Liver (tissue), 9 donors: ENCODE data around the gene ZFP36. TPM values are rescaled to one million over a fixed set of nuclear protein-coding genes. Genes with fewer than 3 reads are reported as not detected.

ENCODE experiments used
- DNase-seq: peaks from one replicate; pipeline ENCODE4 v3.0.0-alpha.2; 2017; ENCODE audit warnings: low spot score
- H3K27ac ChIP-seq, 2 donors: one replicate each; pipeline ENCODE4 v1.7.0; 2013; ENCODE audit warnings: inconsistent platforms in 2 of 2, low read length in 2 of 2, control low read depth in 1 of 2, low read depth in 1 of 2, mild to moderate bottlenecking in 1 of 2
- H3K27me3 ChIP-seq, 4 donors: one replicate each; pipeline versions ENCODE4 v1.6.1 to v1.7.0; 2013; ENCODE audit warnings: low read length in 3 of 4, inconsistent platforms in 1 of 4, mild to moderate bottlenecking in 1 of 4, moderate library complexity in 1 of 4; ENCODE audit not compliant: control insufficient read depth in 4 of 4, insufficient read depth in 4 of 4
- H3K36me3 ChIP-seq, 4 donors: one replicate each; pipeline versions ENCODE4 v1.6.1 to v1.7.0; 2013; ENCODE audit warnings: low read length in 3 of 4, mild to moderate bottlenecking in 3 of 4, low read depth in 1 of 4, moderate library complexity in 1 of 4; ENCODE audit not compliant: control insufficient read depth in 4 of 4, insufficient read depth in 3 of 4
- H3K4me1 ChIP-seq, 4 donors: one replicate each; pipeline versions ENCODE4 v1.6.1 to v1.7.0; 2013; ENCODE audit warnings: low read length in 3 of 4, mild to moderate bottlenecking in 3 of 4, moderate library complexity in 1 of 4; ENCODE audit not compliant: control insufficient read depth in 4 of 4, insufficient read depth in 4 of 4
- H3K4me3 ChIP-seq, 3 donors: one replicate each; pipeline versions ENCODE4 v1.6.1 to v1.7.0; 2013; ENCODE audit warnings: low read length in 3 of 3, control low read depth in 1 of 3, low read depth in 1 of 3, mild to moderate bottlenecking in 1 of 3
- H3K9ac ChIP-seq, 2 donors: one replicate each; pipeline ENCODE4 v1.7.0; 2013; ENCODE audit warnings: low read length in 2 of 2, mild to moderate bottlenecking in 2 of 2, moderate library complexity in 2 of 2, control low read depth in 1 of 2, low read depth in 1 of 2
- H3K9me3 ChIP-seq, 4 donors: one replicate each; pipeline versions ENCODE4 v1.6.1 to v1.7.0; 2013; ENCODE audit warnings: low read length in 3 of 4; ENCODE audit not compliant: control insufficient read depth in 4 of 4
- EGR1 ChIP-seq, 2 donors: IDR thresholded peaks; 2 replicates each; pipeline ENCODE4 v1.6.1; 2016 to 2018; ENCODE audit warnings: antibody characterized with exemption in 2 of 2, low read depth in 2 of 2
- FOXA1 ChIP-seq: IDR thresholded peaks from 2 replicates; pipeline ENCODE4 v1.6.1; 2016; ENCODE audit warnings: antibody characterized with exemption
- FOXA2 ChIP-seq: IDR thresholded peaks from 2 replicates; pipeline ENCODE4 v1.6.1; 2016; ENCODE audit warnings: antibody characterized with exemption
- GABPA ChIP-seq, 2 donors: IDR thresholded peaks in 1 of 2; conservative IDR thresholded peaks in 1 of 2; 2 replicates each; pipeline ENCODE4 v1.6.1; 2016; ENCODE audit warnings: antibody characterized with exemption in 2 of 2, mild to moderate bottlenecking in 1 of 2, moderate library complexity in 1 of 2
- HNF4A ChIP-seq, 2 donors: conservative IDR thresholded peaks; 2 replicates each; pipeline ENCODE4 v1.6.1; 2016; ENCODE audit warnings: antibody characterized with exemption in 2 of 2, mild to moderate bottlenecking in 2 of 2
- HNF4G ChIP-seq: IDR thresholded peaks from 2 replicates; pipeline ENCODE4 v1.6.1; 2016; ENCODE audit warnings: antibody characterized with exemption
- JUND ChIP-seq, 2 donors: IDR thresholded peaks; 2 replicates each; pipeline ENCODE4 v1.6.1; 2016; ENCODE audit warnings: antibody characterized with exemption in 2 of 2
- NR2F2 ChIP-seq: IDR thresholded peaks from 2 replicates; pipeline ENCODE4 v1.6.1; 2016; ENCODE audit warnings: antibody characterized with exemption
- RAD21 ChIP-seq, 2 donors: IDR thresholded peaks; 2 replicates each; pipeline ENCODE4 v1.6.1; 2016; ENCODE audit warnings: antibody characterized with exemption in 2 of 2, mild to moderate bottlenecking in 2 of 2
- RXRA ChIP-seq, 2 donors: IDR thresholded peaks; 2 replicates each; pipeline ENCODE4 v1.6.1; 2017 to 2018; ENCODE audit warnings: antibody characterized with exemption in 2 of 2, mild to moderate bottlenecking in 1 of 2
- SP1 ChIP-seq: IDR thresholded peaks from 2 replicates; pipeline ENCODE4 v1.6.1; 2018; ENCODE audit warnings: antibody characterized with exemption, mild to moderate bottlenecking
- TAF1 ChIP-seq: conservative IDR thresholded peaks from 2 replicates; pipeline ENCODE4 v1.6.1; 2016; ENCODE audit warnings: antibody characterized with exemption, mild to moderate bottlenecking
- YY1 ChIP-seq: IDR thresholded peaks from 2 replicates; pipeline ENCODE4 v1.6.1; 2016; ENCODE audit warnings: antibody characterized with exemption, mild to moderate bottlenecking
- WGBS: extraction: QIAGEN DNeasy Blood & Tissue Kit; methylation state at CpG from one replicate; pipeline ENCODE4 v1.1.7; 2013; 5-methylcytosine and 5-hydroxymethylcytosine counted together
- polyA plus RNA-seq, 2 donors: library from polyadenylated mRNA; stranded (reverse) in 1 of 2; unstranded in 1 of 2; fragments of 200-250 nt in 1 of 2; fragments of >200 nt in 1 of 2; fragmentation: Nextera tagmentation in 1 of 2; extraction: Ambion mirVana in 1 of 2; gene quantifications; one replicate each; pipeline versions ENCODE4 v1.2.1 to v1.2.3, GENCODE V29; 2013 to 2015
- total RNA-seq, 2 donors: library from RNA; depleted of rRNA; stranded (reverse); fragments of >200 nt; gene quantifications; one replicate each; pipeline ENCODE4 v1.2.3, GENCODE V29; 2014
- TF ChIP-seq, protein P1 (sequence below): IDR thresholded peaks from 2 replicates; pipeline ENCODE4 v1.6.1; 2016; ENCODE audit warnings: antibody characterized with exemption
- TF ChIP-seq, protein P2 (sequence below): IDR thresholded peaks from 2 replicates; pipeline ENCODE4 v1.6.1; 2016; ENCODE audit warnings: antibody characterized with exemption
- TF ChIP-seq, protein P3 (sequence below): IDR thresholded peaks from 2 replicates; pipeline ENCODE4 v1.6.1; 2016; ENCODE audit warnings: antibody characterized with exemption
- TF ChIP-seq, protein P4 (sequence below): fragments of 150-350 bp; IDR thresholded peaks from 2 replicates; pipeline ENCODE4 v1.5.1; 2017; ENCODE audit warnings: improper control_type of control experiment, low read depth, low read length; ENCODE audit not compliant: missing input control
- TF ChIP-seq, protein P5 (sequence below): IDR thresholded peaks from 2 replicates; pipeline ENCODE4 v1.6.1; 2016; ENCODE audit warnings: antibody characterized with exemption, mild to moderate bottlenecking
- donor health status: healthy.
- donor health status: healthy.
- donor health status: healthy.
- donor health status: healthy.
- donor health status: healthy.

Gene ZFP36
- total and polyA plus RNA-seq, 4 donors: 3.6 to 91.9 (median 35.5) TPM

DNA sequence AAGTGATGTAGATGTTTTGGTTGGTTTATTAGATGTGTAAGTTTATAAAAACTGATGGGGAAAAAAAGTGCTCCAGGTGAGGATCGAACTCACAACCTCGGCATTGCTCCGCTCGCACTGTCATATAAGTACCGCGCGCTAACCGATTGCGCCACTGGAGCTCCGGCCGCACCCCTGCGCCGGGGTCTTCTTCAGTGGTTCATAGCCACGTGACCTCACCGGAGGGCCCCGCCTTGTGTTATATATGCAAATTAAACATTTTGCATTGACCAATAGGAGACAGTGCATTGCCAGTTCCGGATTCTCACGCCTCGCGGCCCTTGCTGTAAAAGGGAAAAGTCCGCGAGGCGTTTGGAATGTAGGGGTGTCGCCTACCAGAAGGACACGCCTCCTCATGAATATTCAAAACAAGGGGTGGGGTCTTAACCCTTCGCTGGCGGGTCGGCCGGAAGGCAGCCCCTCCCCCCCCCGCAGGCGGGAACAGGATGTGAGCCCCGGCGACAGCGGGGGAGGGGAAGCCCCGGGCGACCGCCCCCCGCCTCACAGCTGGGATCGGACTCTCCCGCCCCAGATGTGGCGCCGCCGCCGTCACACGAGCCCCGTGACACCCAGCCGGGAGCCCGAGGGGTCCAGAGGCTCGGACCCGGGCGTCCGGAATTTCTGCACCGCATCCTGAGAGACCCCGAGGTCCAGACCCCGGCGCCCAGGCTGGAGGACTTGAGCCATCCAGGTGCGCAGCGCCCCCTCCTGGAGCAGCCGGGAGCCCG lies 5.6 kb downstream of the ZFP36 start, which contains the start of gene PLEKHG2 (continued):
- no peak for TF ChIP-seq HNF4G

DNA sequence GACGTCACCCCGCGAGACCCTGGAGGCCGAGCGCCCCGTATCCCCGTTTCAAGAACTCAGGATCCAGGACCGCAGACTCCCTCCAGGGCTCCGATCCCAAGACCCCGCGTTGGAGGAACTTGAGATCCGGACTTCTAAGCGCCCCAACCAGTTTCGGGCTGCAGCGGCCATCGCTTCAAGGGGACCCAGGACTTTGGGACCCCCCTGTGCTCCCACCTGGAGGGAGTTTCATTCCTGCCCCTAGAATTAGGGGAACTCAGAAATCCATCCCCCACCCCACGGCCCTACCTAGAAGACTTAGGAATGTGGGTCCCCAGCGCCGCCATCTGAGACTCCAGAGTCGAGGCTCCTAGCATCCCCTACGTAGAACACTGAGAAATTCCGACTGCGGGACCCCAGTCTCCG lies 6.2 kb downstream of the ZFP36 start:
- no peaks in the 10 kb centered on the region for H3K27me3 ChIP-seq
- peak overlapping the region; percentile 15 to 67 (median 64) for H3K4me3 ChIP-seq
- H3K9ac ChIP-seq: peak overlapping the region; percentile 26 to 64
- WGBS: 2% methylated on average over 24 of the region's 24 CpGs
- peak overlapping the region; percentile 55 to 89 for H3K27ac ChIP-seq
- peaks cover 5 to 32% (median 11%) of the 10 kb centered on the region in 4 donors for H3K4me1 ChIP-seq
- no peaks in the 10 kb centered on the region for H3K9me3 ChIP-seq
- H3K36me3 ChIP-seq: peaks cover 0 to 6% (median 0%) of the 10 kb centered on the region in 4 donors
- no peak for DNase-seq
- no peak for TF ChIP-seq EGR1 (IDR thresholded peaks at IDR 0.05; ENCODE audit: low read depth in 2 of 2)
- TF ChIP-seq, protein P1, sequence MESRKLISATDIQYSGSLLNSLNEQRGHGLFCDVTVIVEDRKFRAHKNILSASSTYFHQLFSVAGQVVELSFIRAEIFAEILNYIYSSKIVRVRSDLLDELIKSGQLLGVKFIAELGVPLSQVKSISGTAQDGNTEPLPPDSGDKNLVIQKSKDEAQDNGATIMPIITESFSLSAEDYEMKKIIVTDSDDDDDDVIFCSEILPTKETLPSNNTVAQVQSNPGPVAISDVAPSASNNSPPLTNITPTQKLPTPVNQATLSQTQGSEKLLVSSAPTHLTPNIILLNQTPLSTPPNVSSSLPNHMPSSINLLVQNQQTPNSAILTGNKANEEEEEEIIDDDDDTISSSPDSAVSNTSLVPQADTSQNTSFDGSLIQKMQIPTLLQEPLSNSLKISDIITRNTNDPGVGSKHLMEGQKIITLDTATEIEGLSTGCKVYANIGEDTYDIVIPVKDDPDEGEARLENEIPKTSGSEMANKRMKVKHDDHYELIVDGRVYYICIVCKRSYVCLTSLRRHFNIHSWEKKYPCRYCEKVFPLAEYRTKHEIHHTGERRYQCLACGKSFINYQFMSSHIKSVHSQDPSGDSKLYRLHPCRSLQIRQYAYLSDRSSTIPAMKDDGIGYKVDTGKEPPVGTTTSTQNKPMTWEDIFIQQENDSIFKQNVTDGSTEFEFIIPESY: no peak
- TF ChIP-seq FOXA2: no peak
- TF ChIP-seq RAD21 (IDR thresholded peaks at IDR 0.05): no peak
- no peak for TF ChIP-seq FOXA1
- TF ChIP-seq NR2F2: no peak
- TF ChIP-seq HNF4G: no peak
- TF ChIP-seq GABPA (IDR thresholded peaks at IDR 0.05 in 1 of 2, conservative IDR thresholded peaks at IDR 0.05 in 1 of 2): no peak
- no peak for TF ChIP-seq RXRA (IDR thresholded peaks at IDR 0.05)
- TF ChIP-seq, protein P2, sequence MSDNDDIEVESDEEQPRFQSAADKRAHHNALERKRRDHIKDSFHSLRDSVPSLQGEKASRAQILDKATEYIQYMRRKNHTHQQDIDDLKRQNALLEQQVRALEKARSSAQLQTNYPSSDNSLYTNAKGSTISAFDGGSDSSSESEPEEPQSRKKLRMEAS: no peak
- TF ChIP-seq, protein P3, sequence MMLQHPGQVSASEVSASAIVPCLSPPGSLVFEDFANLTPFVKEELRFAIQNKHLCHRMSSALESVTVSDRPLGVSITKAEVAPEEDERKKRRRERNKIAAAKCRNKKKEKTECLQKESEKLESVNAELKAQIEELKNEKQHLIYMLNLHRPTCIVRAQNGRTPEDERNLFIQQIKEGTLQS: no peak
- no peak for TF ChIP-seq YY1
- no peak for TF ChIP-seq JUND (IDR thresholded peaks at IDR 0.05)
- no peak for TF ChIP-seq SP1
- TF ChIP-seq, protein P4, sequence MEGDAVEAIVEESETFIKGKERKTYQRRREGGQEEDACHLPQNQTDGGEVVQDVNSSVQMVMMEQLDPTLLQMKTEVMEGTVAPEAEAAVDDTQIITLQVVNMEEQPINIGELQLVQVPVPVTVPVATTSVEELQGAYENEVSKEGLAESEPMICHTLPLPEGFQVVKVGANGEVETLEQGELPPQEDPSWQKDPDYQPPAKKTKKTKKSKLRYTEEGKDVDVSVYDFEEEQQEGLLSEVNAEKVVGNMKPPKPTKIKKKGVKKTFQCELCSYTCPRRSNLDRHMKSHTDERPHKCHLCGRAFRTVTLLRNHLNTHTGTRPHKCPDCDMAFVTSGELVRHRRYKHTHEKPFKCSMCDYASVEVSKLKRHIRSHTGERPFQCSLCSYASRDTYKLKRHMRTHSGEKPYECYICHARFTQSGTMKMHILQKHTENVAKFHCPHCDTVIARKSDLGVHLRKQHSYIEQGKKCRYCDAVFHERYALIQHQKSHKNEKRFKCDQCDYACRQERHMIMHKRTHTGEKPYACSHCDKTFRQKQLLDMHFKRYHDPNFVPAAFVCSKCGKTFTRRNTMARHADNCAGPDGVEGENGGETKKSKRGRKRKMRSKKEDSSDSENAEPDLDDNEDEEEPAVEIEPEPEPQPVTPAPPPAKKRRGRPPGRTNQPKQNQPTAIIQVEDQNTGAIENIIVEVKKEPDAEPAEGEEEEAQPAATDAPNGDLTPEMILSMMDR: no peak
- no peak for TF ChIP-seq HNF4A (conservative IDR thresholded peaks at IDR 0.05)

DNA sequence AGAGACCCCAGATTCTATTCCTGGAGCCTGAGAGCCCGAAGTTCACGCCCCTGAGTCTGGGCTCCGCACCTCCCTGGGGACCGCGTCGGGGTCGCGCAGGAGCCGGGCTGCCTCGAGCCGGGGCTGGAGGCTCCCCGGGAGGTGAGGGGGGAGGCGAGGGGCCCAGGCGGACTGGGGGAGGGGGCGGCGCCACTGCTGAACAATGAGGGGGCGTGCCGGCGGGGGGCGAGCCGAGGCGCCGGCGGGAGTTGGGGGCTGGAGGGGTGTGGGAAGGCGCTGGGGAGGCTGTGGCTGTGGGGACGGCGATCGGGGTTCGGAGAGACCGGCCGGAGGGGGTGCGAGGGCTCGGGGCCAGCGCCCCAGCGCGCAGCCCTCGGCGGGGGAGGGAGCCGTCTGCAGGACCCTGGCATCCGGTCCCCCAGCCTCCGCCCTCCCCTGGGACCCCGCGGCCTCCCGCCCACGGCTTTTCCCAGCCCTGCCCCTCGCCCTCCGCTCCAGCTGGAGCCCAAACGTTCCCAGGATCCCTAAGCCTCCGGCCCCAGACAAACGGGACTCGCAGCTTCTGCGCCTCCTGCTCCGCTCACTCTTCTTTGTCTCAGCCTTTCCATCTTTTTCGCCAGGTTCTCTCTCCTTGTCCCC lies 6.7 kb downstream of the ZFP36 start:
- no peaks in the 10 kb centered on the region for H3K27me3 ChIP-seq
- H3K9ac ChIP-seq: peak overlapping the region; percentile 26 to 64
- 16% methylated on average over 54 of the region's 54 CpGs for WGBS
- H3K9me3 ChIP-seq: no peaks in the 10 kb centered on the region
- H3K36me3 ChIP-seq: peaks cover 0 to under 1% (median 0%) of the 10 kb centered on the region in 4 donors
- H3K4me1 ChIP-seq: peaks cover 5 to 32% (median 11%) of the 10 kb centered on the region in 4 donors
- H3K4me3 ChIP-seq: peak overlapping the region; percentile 15 to 67 (median 64)
- H3K27ac ChIP-seq: peak overlapping the region; percentile 55 to 89
- DNase-seq: no peak
- TF ChIP-seq RAD21 (IDR thresholded peaks at IDR 0.05) (no peak), JUND (IDR thresholded peaks at IDR 0.05) (no peak), EGR1 (IDR thresholded peaks at IDR 0.05; ENCODE audit: low read depth in 2 of 2) (no peak), FOXA2 (no peak), RXRA (IDR thresholded peaks at IDR 0.05) (no peak), HNF4G (no peak), NR2F2 (no peak), HNF4A (conservative IDR thresholded peaks at IDR 0.05) (no peak), TAF1 (no peak), SP1 (no peak)
- TF ChIP-seq, protein P3: no peak
- TF ChIP-seq, protein P5, sequence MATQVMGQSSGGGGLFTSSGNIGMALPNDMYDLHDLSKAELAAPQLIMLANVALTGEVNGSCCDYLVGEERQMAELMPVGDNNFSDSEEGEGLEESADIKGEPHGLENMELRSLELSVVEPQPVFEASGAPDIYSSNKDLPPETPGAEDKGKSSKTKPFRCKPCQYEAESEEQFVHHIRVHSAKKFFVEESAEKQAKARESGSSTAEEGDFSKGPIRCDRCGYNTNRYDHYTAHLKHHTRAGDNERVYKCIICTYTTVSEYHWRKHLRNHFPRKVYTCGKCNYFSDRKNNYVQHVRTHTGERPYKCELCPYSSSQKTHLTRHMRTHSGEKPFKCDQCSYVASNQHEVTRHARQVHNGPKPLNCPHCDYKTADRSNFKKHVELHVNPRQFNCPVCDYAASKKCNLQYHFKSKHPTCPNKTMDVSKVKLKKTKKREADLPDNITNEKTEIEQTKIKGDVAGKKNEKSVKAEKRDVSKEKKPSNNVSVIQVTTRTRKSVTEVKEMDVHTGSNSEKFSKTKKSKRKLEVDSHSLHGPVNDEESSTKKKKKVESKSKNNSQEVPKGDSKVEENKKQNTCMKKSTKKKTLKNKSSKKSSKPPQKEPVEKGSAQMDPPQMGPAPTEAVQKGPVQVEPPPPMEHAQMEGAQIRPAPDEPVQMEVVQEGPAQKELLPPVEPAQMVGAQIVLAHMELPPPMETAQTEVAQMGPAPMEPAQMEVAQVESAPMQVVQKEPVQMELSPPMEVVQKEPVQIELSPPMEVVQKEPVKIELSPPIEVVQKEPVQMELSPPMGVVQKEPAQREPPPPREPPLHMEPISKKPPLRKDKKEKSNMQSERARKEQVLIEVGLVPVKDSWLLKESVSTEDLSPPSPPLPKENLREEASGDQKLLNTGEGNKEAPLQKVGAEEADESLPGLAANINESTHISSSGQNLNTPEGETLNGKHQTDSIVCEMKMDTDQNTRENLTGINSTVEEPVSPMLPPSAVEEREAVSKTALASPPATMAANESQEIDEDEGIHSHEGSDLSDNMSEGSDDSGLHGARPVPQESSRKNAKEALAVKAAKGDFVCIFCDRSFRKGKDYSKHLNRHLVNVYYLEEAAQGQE: no peak
- TF ChIP-seq, protein P1: no peak
